ENCODE results near the gene NCOA6. TPM values are rescaled to one million over a fixed set of nuclear protein-coding genes. Genes with fewer than 3 reads are reported as not detected.

Gene NCOA6
- total RNA-seq, 4 donors from 2014 or later: 34.8 to 81.8 (median 44.2) TPM

DNA sequence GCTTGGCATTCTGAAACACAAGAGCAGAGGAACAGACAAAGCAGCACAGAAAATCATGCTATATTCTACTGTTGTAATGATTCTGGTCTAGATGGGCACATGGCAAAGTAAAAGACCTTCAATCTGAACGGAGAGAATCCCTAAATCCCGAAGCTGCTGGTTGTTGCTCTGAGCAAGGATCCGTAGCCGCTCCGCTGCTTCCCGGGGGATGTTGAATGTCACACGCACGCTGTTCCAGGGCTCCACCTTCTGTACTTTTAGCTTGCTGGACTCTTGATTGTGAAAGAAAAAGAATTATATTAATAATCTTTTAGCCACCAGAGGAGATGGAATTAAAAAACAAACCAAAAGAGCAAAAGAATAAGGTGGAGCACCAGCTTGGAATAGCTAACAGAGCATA, 49.3 kb downstream of the NCOA6 start:
- H3K4me1 ChIP-seq: no peaks in the 10 kb centered on the region
- 91 to 96% methylated on average over 7 to 8 of the region's 8 CpGs for WGBS, 2 donors (ENCODE audit: low coverage in 1 of 2)
- no peak for DNase-seq
- intact Hi-C loops (cut with DNase I; ENCODE audit: low total_unique reads): no loop called here
- H3K27ac ChIP-seq: no peak overlapping the region
- no peak overlapping the region for H3K4me3 ChIP-seq
- H3K27me3 ChIP-seq: no peaks in the 10 kb centered on the region
- no peak for TF ChIP-seq POLR2A (IDR thresholded peaks at IDR 0.05)
- no peak for TF ChIP-seq POLR2AphosphoS5 (IDR thresholded peaks at IDR 0.05)
- TF ChIP-seq, protein P1, sequence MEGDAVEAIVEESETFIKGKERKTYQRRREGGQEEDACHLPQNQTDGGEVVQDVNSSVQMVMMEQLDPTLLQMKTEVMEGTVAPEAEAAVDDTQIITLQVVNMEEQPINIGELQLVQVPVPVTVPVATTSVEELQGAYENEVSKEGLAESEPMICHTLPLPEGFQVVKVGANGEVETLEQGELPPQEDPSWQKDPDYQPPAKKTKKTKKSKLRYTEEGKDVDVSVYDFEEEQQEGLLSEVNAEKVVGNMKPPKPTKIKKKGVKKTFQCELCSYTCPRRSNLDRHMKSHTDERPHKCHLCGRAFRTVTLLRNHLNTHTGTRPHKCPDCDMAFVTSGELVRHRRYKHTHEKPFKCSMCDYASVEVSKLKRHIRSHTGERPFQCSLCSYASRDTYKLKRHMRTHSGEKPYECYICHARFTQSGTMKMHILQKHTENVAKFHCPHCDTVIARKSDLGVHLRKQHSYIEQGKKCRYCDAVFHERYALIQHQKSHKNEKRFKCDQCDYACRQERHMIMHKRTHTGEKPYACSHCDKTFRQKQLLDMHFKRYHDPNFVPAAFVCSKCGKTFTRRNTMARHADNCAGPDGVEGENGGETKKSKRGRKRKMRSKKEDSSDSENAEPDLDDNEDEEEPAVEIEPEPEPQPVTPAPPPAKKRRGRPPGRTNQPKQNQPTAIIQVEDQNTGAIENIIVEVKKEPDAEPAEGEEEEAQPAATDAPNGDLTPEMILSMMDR (IDR thresholded peaks at IDR 0.05): no peak
- TF ChIP-seq EP300 (IDR thresholded peaks at IDR 0.05; ENCODE audit: low read depth): no peak
- in situ Hi-C loops (cut with MboI; ENCODE audit: low pct_ligation_motif_present in 1 of 4, low pct_unique_long_range_greater_than_20kb in 1 of 4, low sequenced_read_pairs in 3 of 4): no loop called here
- H3K9me3 ChIP-seq: no peaks in the 10 kb centered on the region
- peaks cover 0 to 30% (median 15%) of the 10 kb centered on the region in 4 donors for H3K36me3 ChIP-seq

DNA sequence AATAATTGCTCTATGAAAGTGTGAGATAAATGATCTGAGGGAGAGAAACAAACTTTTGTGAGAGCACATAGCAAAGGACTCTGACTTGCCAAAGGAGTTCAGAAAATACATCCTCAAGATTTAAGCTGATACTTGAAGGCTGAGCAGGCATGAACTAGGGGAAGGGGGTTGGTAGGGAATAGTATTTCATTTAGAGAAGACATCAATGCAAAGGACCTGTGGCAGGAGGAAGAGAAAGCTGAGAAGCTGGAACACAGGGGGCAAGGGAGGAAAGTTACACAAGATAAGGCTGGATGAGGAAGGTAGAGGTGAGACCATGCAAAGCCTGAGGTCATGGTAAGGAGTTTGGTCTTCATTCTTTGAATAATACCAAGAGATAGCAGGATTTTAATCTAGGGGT, 50.6 kb downstream of the NCOA6 start:
- H3K27ac ChIP-seq: no peak overlapping the region
- no peaks in the 10 kb centered on the region for H3K4me1 ChIP-seq
- no peaks in the 10 kb centered on the region for H3K27me3 ChIP-seq
- no peak for DNase-seq
- no peak overlapping the region for H3K4me3 ChIP-seq
- peaks cover 0 to 30% (median 15%) of the 10 kb centered on the region in 4 donors for H3K36me3 ChIP-seq
- TF ChIP-seq POLR2A (IDR thresholded peaks at IDR 0.05) (no peak), EP300 (IDR thresholded peaks at IDR 0.05; ENCODE audit: low read depth) (no peak), POLR2AphosphoS5 (IDR thresholded peaks at IDR 0.05) (no peak)
- TF ChIP-seq, protein P1 (IDR thresholded peaks at IDR 0.05): no peak
- in situ Hi-C loops (cut with MboI; ENCODE audit: low pct_ligation_motif_present in 1 of 4, low pct_unique_long_range_greater_than_20kb in 1 of 4, low sequenced_read_pairs in 3 of 4): loop anchor here in 2 of 4 donors (25.0 kb wide), 1 partner anchor 463 kb away; the partner anchor contains the start of gene AHCY (in 2 of the 2)
- H3K9me3 ChIP-seq: no peaks in the 10 kb centered on the region
- intact Hi-C loops (cut with DNase I; ENCODE audit: low total_unique reads): no loop called here

DNA sequence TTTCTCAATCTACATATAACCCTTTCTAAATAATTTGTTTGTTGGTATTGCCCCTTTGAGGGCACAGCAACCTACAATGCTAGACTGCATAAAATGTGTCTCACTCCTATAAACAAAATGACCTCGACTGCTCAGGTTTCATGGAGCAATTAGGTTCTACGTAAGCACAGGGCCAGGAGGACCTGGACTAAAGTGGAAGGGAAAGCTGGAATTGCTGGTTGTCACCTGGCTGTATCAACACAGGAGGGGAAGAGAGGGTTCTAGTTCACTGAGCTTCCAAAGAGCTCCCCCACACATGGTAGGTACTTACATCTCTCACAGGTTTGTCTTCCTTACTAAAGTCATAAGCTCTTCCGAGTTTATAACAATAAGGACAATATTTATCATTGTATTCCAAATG, 51.0 kb downstream of the NCOA6 start:
- no peaks in the 10 kb centered on the region for H3K4me1 ChIP-seq
- H3K27ac ChIP-seq: no peak overlapping the region
- H3K9me3 ChIP-seq: no peaks in the 10 kb centered on the region
- in situ Hi-C loops (cut with MboI; ENCODE audit: low pct_ligation_motif_present in 1 of 4, low pct_unique_long_range_greater_than_20kb in 1 of 4, low sequenced_read_pairs in 3 of 4): loop anchor here in 2 of 4 donors (25.0 kb wide), 1 partner anchor 462 kb away; the partner anchor contains the start of gene AHCY (in 2 of the 2)
- peaks cover 0 to 31% (median 14%) of the 10 kb centered on the region in 4 donors for H3K36me3 ChIP-seq
- TF ChIP-seq, protein P1 (IDR thresholded peaks at IDR 0.05): no peak
- TF ChIP-seq POLR2AphosphoS5 (IDR thresholded peaks at IDR 0.05) (no peak), EP300 (IDR thresholded peaks at IDR 0.05; ENCODE audit: low read depth) (no peak), POLR2A (IDR thresholded peaks at IDR 0.05) (no peak)
- whole genome bisulfite sequencing, 2 donors (ENCODE audit: low coverage in 1 of 2): 80% methylated on average over 3 of the region's 3 CpGs; no CpG with 5 or more reads in 1 of the 2 donors
- H3K27me3 ChIP-seq: no peaks in the 10 kb centered on the region
- H3K4me3 ChIP-seq: no peak overlapping the region
- intact Hi-C loops (cut with DNase I; ENCODE audit: low total_unique reads): no loop called here
- DNase-seq: no peak

DNA sequence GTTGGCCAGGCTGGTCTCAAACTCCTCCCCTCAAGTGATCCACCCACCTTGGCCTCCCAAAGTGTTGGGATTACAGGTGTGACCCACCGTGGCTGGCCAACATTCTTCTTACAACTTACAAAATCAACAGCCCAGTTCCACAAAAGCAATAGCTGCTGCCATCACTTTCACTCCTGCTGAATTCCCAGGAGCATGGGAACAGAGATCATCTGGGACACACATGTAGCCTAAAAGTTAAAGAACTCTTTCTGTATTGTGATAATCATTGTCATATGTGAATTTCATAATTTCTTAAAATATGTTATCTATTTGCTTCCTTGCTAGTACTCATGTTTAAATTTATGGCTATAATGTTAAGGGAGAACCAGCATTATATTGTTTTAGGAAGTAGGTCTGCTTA, 51.7 kb downstream of the NCOA6 start:
- no peak for DNase-seq
- H3K36me3 ChIP-seq: peaks cover 0 to 34% (median 14%) of the 10 kb centered on the region in 4 donors
- H3K4me1 ChIP-seq: no peaks in the 10 kb centered on the region
- WGBS, 2 donors (ENCODE audit: low coverage in 1 of 2): 56 to 80% methylated on average over 1 of the region's 1 CpG
- no peaks in the 10 kb centered on the region for H3K27me3 ChIP-seq
- in situ Hi-C loops (cut with MboI; ENCODE audit: low pct_ligation_motif_present in 1 of 4, low pct_unique_long_range_greater_than_20kb in 1 of 4, low sequenced_read_pairs in 3 of 4): loop anchor here in 2 of 4 donors (25.0 kb wide), 1 partner anchor 461 kb away; the partner anchor contains the start of gene AHCY (in 2 of the 2)
- no peak for TF ChIP-seq POLR2A (IDR thresholded peaks at IDR 0.05)
- TF ChIP-seq POLR2AphosphoS5 (IDR thresholded peaks at IDR 0.05): no peak
- no peak for TF ChIP-seq EP300 (IDR thresholded peaks at IDR 0.05; ENCODE audit: low read depth)
- TF ChIP-seq, protein P1 (IDR thresholded peaks at IDR 0.05): no peak
- intact Hi-C loops (cut with DNase I; ENCODE audit: low total_unique reads): no loop called here
- H3K27ac ChIP-seq: no peak overlapping the region
- no peak overlapping the region for H3K4me3 ChIP-seq
- H3K9me3 ChIP-seq: no peaks in the 10 kb centered on the region

All from transverse colon (tissue), 4 donors.